ENCODE measurements around the gene SLC6A13.

- TF ChIP-seq, protein P1, sequence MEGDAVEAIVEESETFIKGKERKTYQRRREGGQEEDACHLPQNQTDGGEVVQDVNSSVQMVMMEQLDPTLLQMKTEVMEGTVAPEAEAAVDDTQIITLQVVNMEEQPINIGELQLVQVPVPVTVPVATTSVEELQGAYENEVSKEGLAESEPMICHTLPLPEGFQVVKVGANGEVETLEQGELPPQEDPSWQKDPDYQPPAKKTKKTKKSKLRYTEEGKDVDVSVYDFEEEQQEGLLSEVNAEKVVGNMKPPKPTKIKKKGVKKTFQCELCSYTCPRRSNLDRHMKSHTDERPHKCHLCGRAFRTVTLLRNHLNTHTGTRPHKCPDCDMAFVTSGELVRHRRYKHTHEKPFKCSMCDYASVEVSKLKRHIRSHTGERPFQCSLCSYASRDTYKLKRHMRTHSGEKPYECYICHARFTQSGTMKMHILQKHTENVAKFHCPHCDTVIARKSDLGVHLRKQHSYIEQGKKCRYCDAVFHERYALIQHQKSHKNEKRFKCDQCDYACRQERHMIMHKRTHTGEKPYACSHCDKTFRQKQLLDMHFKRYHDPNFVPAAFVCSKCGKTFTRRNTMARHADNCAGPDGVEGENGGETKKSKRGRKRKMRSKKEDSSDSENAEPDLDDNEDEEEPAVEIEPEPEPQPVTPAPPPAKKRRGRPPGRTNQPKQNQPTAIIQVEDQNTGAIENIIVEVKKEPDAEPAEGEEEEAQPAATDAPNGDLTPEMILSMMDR (IDR thresholded peaks at IDR 0.05), result no peak
- TF ChIP-seq POLR2A (IDR thresholded peaks at IDR 0.05; ENCODE audit: low read depth), result no peak
- TF ChIP-seq EP300 (IDR thresholded peaks at IDR 0.05), result no peak
- no peak for TF ChIP-seq POLR2AphosphoS5 (IDR thresholded peaks at IDR 0.05)
These were observed 63.9 kb downstream of the SLC6A13 start for GRCh38 chr12:198705-199104.
